ENCODE results near the gene RRN3. TPM values are rescaled to one million over a fixed set of nuclear protein-coding genes. Genes with fewer than 3 reads are reported as not detected.
"Not testable (repeated sequence)": the region's sequence is repeated elsewhere in the genome, so short reads cannot be mapped to it uniquely, and the experiment has no call there.

Gene RRN3
- total RNA-seq (2014; rRNA removed; shearing (Covaris generic)), result 38.0 and 49.9 TPM in 2 replicates

- peak; percentile 92 for DNase-seq (ENCODE audit: low read depth)
These were observed at the start of gene RRN3 for GRCh38 chr16:15093955-15094827. RRN3 (minus strand) TSS chr16:15094272; CDS start chr16:15094233, 39 bp downstream.

- DNase-seq (ENCODE audit: low read depth), result not testable (repeated sequence)
These were observed 49.6 kb upstream of the RRN3 start for GRCh38 chr16:15143601-15144091.

- DNase-seq (ENCODE audit: low read depth), result not testable (repeated sequence)
These were observed 49.0 kb upstream of the RRN3 start for GRCh38 chr16:15142891-15143600.

GRCh38 chr16:15142107-15142890, 48.2 kb upstream of the RRN3 start:
- DNase-seq (ENCODE audit: low read depth), result not testable (repeated sequence)

GRCh38 chr16:15141586-15141985, 47.5 kb upstream of the RRN3 start:
- no peak for DNase-seq (ENCODE audit: low read depth)

- DNase-seq (ENCODE audit: low read depth), result not testable (repeated sequence)
These were observed 46.6 kb upstream of the RRN3 start for GRCh38 chr16:15140444-15141365.

GRCh38 chr16:15137514-15137913, 43.4 kb upstream of the RRN3 start:
- not testable (repeated sequence) for DNase-seq (ENCODE audit: low read depth)

GRCh38 chr16:15135483-15136360, 41.6 kb upstream of the RRN3 start:
- DNase-seq (ENCODE audit: low read depth), result not testable (repeated sequence)

- not testable (repeated sequence) for DNase-seq (ENCODE audit: low read depth)
These were observed 40.8 kb upstream of the RRN3 start for GRCh38 chr16:15134752-15135482.

- DNase-seq (ENCODE audit: low read depth), result not testable (repeated sequence)
These were observed 39.5 kb upstream of the RRN3 start for GRCh38 chr16:15133554-15133953.

GRCh38 chr16:15132719-15133428, 38.8 kb upstream of the RRN3 start:
- DNase-seq (ENCODE audit: low read depth), result not testable (repeated sequence)

GRCh38 chr16:15130943-15131700, 37.0 kb upstream of the RRN3 start:
- DNase-seq (ENCODE audit: low read depth), result not testable (repeated sequence)

GRCh38 chr16:15130256-15130932, 36.3 kb upstream of the RRN3 start:
- not testable (repeated sequence) for DNase-seq (ENCODE audit: low read depth)

GRCh38 chr16:15127641-15128425, 33.8 kb upstream of the RRN3 start:
- not testable (repeated sequence) for DNase-seq (ENCODE audit: low read depth)

GRCh38 chr16:15100372-15100987, 6.4 kb upstream of the RRN3 start:
- DNase-seq (ENCODE audit: low read depth), result not testable (repeated sequence)
